Mucosa of rectum (tissue), 2 donors: ENCODE measurements around the gene SKP2.

Experiments used
- H3K27ac ChIP-seq, 2 donors: one replicate each; pipeline ENCODE4 v1.7.0; 2013; ENCODE audit warnings: inconsistent platforms in 2 of 2, low read depth in 2 of 2, low read length in 2 of 2
- H3K27me3 ChIP-seq, 2 donors: one replicate each; pipeline ENCODE4 v1.7.0; 2013; ENCODE audit warnings: low read length in 2 of 2; ENCODE audit not compliant: control insufficient read depth in 2 of 2, insufficient read depth in 2 of 2
- H3K36me3 ChIP-seq, 2 donors: one replicate each; pipeline ENCODE4 v1.7.0; 2013; ENCODE audit warnings: low read length in 2 of 2; ENCODE audit not compliant: control insufficient read depth in 2 of 2, insufficient read depth in 2 of 2
- H3K4me1 ChIP-seq, 2 donors: one replicate each; pipeline ENCODE4 v1.7.0; 2013; ENCODE audit warnings: low read length in 2 of 2, mild to moderate bottlenecking in 1 of 2; ENCODE audit not compliant: control insufficient read depth in 2 of 2, insufficient read depth in 2 of 2
- H3K4me3 ChIP-seq, 2 donors: one replicate each; pipeline ENCODE4 v1.7.0; 2013; ENCODE audit warnings: low read length in 2 of 2
- H3K9ac ChIP-seq, 2 donors: one replicate each; pipeline ENCODE4 v1.7.0; 2013; ENCODE audit warnings: low read length in 2 of 2, low read depth in 1 of 2, mild to moderate bottlenecking in 1 of 2
- H3K9me3 ChIP-seq, 2 donors: one replicate each; pipeline ENCODE4 v1.7.0; 2013; ENCODE audit warnings: low read length in 2 of 2; ENCODE audit not compliant: control insufficient read depth in 2 of 2
- donor health status: healthy.
- donor health status: Normal muscosa, but diverticular disease.

Gene SKP2

DNA sequence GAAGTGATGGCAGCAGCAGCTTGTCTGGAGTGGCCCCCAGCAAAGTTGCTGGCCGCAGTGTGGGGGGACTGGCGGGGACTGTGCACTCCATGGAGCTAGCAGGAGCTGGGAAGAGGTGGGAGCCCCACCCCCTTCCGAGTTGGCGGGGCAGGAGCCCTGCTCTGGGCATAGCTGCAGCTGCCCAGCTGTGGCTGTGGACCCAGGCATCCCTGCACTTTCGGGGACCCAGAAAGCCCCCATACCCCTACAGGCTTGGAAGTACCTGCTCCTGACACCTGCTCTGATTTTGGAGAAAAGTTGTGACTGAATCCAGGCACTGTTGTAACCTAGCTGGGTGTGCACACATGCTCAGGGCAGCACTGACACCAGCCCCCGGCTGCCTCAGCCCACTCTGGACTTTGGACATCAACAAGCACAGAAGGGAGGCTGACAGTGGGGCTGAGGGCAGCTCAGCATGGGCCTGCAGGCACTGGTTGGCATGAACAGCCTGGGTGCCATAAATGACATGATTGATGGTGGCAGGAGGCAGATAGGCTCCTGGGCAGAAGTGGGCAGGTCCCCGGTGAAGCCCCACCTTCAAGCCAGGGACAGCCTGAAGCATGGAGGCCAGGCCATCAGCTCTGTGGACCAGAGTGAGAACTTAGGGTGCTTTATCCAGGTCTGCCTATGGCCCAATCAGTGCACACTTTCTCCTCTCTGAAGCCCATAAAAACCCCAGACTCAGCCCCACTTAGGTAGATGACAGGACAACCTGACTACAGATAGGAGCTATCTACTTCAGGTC, 12.8 kb upstream of the SKP2 start:
- Histone ChIP-seq H3K27ac (no peak overlapping the region), H3K4me1 (no peaks in the 10 kb centered on the region), H3K36me3 (peaks cover 21% of the 10 kb centered on the region in 2 donors), H3K27me3 (no peaks in the 10 kb centered on the region), H3K9ac (no peak overlapping the region), H3K9me3 (no peaks in the 10 kb centered on the region), H3K4me3 (no peak overlapping the region)

DNA sequence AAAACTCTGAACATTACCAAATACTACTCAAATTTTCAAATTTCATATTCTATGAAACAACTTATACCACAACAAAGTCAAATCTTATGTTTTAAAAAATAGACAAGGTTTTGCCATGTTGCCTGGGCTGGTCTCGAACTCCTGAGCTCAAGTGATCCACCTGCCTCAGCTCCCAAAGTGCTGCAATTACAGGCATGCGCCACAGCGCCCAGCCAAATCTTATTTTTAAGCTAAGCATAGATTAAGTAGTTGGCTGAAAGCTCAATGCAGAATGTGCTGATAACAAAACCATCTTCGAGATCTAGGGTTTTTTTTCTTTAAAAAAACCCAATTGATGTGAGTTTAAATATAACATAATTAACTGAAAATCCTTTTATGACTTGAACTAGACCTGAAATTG, 6.6 kb upstream of the SKP2 start:
- Histone ChIP-seq H3K9me3 (no peaks in the 10 kb centered on the region), H3K27me3 (no peaks in the 10 kb centered on the region), H3K4me3 (no peak overlapping the region), H3K9ac (no peak overlapping the region), H3K4me1 (no peaks in the 10 kb centered on the region), H3K27ac (no peak overlapping the region), H3K36me3 (peaks cover 2% of the 10 kb centered on the region in 2 donors)

DNA sequence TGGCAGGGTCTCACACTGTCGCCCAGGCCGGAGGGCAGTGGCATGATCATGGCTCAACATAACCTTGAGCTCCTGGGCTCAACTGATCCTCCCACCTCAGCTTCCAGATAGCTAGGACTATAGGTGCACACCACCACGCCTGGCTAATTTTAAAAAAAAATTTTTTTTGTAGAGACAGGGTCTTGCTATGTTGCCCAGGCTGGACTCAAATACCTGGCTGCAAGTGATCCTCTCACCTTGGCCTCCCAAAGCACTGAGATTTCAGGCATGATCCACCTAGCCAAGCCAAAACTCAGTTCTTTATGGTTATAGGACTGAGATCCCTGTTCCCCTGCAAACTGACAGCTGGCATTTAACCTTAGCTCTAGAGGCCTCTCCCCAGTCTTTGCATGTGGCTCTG, 5.5 kb upstream of the SKP2 start:
- Histone ChIP-seq H3K27me3 (no peaks in the 10 kb centered on the region), H3K9me3 (no peaks in the 10 kb centered on the region), H3K9ac (no peak overlapping the region), H3K27ac (no peak overlapping the region), H3K4me3 (no peak overlapping the region), H3K4me1 (no peaks in the 10 kb centered on the region), H3K36me3 (no peaks in the 10 kb centered on the region)

DNA sequence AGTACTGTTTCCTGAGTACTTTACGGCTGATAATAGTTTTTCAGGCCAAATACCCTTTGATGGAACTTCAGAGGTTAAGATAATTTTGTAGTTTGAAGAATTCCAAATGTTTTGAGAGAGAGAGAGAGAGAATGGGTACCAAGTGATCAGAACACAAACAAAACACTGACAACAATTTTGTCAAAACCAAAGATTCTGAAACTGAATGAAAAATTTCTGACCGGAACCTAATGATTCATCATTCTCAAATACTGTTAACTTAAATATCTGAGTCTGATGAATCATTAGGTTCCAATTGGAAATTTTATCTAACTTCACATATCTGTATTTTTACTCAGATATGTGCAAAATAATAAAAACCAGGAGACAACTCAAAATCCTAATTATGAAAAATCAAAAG, 4.2 kb upstream of the SKP2 start:
- H3K4me1 ChIP-seq, result peaks cover 2% of the 10 kb centered on the region in 2 donors
- H3K9ac ChIP-seq, result no peak overlapping the region
- H3K36me3 ChIP-seq, result no peaks in the 10 kb centered on the region
- H3K27ac ChIP-seq, result no peak overlapping the region
- no peaks in the 10 kb centered on the region for H3K9me3 ChIP-seq
- H3K27me3 ChIP-seq, result no peaks in the 10 kb centered on the region
- H3K4me3 ChIP-seq, result no peak overlapping the region

DNA sequence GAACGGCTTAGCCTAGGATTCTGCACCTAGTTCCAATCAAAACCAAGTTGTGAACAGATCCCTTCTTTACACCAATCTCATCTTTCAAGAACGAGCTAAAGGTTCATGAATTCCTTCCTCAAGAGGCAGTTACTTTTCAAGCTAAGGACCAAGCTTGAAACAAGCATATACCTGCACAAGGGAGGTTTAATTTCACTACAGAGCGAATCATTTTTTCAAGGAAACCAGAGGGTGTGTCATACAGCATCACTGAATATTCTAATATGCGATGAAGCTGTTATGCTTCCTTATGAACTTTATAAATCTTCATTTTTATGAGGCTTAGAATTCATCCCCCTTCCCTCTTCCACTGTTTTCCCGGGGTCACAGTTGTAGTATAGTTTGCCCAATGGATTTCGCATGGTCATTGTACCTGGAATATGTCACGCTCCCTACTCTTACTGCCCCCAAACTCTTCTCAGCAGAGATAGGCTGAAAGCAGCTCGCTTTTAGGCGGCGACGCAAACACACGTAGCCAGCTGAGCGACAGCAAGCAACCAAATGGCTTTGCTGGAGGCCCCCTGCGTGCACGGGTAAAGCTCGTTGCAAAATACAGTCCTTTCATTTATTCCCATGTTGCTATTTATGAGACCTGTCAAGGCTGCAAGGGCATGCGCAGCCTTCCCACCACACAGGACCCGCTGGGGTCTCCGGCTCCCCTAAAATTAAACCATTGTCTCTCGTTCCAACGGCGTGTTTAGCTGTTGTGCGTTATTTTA, 1.1 kb upstream of the SKP2 start:
- peaks cover 5 to 7% of the 10 kb centered on the region in 2 donors for H3K4me1 ChIP-seq
- H3K4me3 ChIP-seq, result peak overlapping the region; percentile 91 to 98
- peak overlapping the region; percentile 79 to 92 for H3K9ac ChIP-seq
- H3K9me3 ChIP-seq, result no peaks in the 10 kb centered on the region
- H3K27ac ChIP-seq, result peak overlapping the region in 1 of 2 donors; percentile 71
- H3K36me3 ChIP-seq, result peaks cover 0 to 4% of the 10 kb centered on the region in 2 donors
- no peaks in the 10 kb centered on the region for H3K27me3 ChIP-seq

DNA sequence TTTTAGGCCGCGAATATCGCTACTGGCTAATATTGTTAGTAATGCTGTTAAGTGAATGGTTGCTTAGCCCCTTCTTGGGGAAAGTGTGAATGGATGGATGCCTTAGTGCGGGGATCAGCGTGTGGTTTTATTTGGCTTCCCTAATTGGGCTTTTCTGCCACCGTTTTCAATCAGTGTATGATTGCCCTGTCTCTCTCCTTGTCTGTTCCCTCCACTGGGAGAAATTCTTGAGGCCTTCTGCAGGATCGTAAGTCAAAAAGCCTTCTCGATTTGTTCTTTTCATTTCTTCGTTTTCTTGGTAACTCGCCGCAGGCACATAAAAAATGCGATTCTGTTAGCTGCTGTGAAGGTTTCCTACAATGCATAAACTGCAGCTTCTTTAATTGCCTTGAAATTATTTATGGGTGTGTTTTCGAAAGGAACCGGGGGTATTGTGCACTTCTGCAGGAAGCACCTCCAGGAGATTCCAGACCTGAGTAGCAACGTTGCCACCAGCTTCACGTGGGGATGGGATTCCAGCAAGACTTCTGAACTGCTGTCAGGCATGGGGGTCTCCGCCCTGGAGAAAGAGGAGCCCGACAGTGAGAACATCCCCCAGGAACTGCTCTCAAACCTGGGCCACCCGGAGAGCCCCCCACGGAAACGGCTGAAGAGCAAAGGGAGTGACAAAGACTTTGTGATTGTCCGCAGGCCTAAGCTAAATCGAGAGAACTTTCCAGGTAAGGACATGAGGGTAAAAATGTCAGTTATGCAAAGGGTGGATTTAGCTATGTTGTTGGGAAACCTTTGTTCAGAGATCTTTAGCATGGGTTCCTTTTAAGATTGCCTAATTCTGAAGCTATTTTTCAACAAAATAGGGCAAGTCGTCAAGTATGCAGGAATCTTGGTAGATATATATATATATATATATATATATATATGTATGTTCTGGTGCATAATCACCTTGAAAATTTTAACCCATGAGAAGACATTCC, 700 bp downstream of the SKP2 start:
- H3K36me3 ChIP-seq, result peaks cover 0 to 8% of the 10 kb centered on the region in 2 donors
- H3K27ac ChIP-seq, result no peak overlapping the region
- no peaks in the 10 kb centered on the region for H3K9me3 ChIP-seq
- H3K4me1 ChIP-seq, result peaks cover 5 to 7% of the 10 kb centered on the region in 2 donors
- peak overlapping the region; percentile 73 to 92 for H3K9ac ChIP-seq
- H3K4me3 ChIP-seq, result peak overlapping the region; percentile 91 to 98
- no peaks in the 10 kb centered on the region for H3K27me3 ChIP-seq

DNA sequence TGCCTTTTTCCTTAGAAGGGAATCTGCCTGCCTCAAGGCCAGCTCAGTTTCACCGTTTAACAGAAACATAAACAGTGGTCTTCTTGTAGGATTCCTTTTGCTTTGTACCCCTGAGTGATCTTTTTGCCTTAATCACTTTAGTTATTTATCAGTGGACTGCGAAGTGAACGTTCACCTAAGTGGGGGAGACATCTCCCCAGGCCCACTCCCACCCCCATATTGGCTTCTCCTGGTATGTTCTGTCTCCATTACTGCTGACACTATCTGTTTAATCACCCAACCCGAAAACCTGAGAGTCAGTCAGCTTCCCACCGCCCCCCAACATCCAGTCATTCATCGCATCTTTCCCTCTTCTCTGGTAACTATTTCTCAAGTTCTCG, 1.4 kb downstream of the SKP2 start:
- no peaks in the 10 kb centered on the region for H3K27me3 ChIP-seq
- peaks cover 0 to 8% of the 10 kb centered on the region in 2 donors for H3K36me3 ChIP-seq
- peak overlapping the region in 1 of 2 donors; percentile 98 for H3K4me3 ChIP-seq
- H3K9me3 ChIP-seq, result no peaks in the 10 kb centered on the region
- H3K27ac ChIP-seq, result no peak overlapping the region
- peaks cover 5 to 7% of the 10 kb centered on the region in 2 donors for H3K4me1 ChIP-seq
- no peak overlapping the region for H3K9ac ChIP-seq

DNA sequence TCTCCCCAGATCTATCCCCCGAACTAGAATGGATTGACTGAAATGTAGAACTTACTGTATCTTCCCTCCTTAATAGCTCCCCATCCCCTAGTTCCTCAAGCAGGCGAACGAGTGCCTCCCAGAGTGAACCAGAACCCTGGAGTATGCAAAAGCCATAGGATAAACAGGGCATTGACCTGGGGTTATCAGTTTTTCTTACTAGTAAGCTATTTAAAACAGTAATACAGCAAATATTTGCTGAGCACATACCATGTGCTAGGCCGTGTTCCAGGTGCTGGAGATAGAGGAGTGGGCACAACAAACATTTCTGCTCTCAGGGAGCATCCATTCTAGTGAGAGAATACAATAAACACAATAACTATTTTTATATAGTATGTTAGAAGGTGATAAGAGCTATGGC, 1.8 kb downstream of the SKP2 start:
- Histone ChIP-seq H3K36me3 (peaks cover 0 to 8% of the 10 kb centered on the region in 2 donors), H3K4me3 (no peak overlapping the region), H3K27ac (no peak overlapping the region), H3K9ac (no peak overlapping the region), H3K4me1 (peaks cover 5 to 7% of the 10 kb centered on the region in 2 donors), H3K9me3 (no peaks in the 10 kb centered on the region), H3K27me3 (no peaks in the 10 kb centered on the region)

DNA sequence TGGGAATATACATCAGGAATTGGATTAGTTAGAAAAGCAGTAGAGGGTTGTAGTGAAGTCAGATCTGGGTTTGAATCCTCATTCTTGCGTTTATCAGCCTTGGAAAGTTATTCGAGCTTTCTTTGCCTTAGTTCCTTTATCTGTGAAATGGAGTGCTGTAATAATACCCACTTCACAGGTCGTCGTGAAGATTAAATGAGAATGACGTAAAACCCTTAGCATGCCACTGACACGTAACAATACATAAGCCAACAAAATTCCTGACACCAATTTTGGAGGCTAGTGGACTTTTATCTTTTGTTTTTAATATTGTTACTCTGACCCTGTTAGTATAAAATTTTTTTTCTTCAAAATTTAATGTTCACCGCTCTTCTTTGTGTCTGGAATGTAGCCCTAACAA, 3.4 kb downstream of the SKP2 start:
- no peaks in the 10 kb centered on the region for H3K9me3 ChIP-seq
- H3K4me1 ChIP-seq, result peaks cover 5 to 7% of the 10 kb centered on the region in 2 donors
- H3K27ac ChIP-seq, result no peak overlapping the region
- no peak overlapping the region for H3K4me3 ChIP-seq
- peaks cover 6 to 15% of the 10 kb centered on the region in 2 donors for H3K36me3 ChIP-seq
- H3K9ac ChIP-seq, result no peak overlapping the region
- no peaks in the 10 kb centered on the region for H3K27me3 ChIP-seq
